Ovary (tissue), 9 donors: ENCODE results near the gene SGCE. TPM values are rescaled to one million over a fixed set of nuclear protein-coding genes. Genes with fewer than 3 reads are reported as not detected.

Source experiments
- DNase-seq, 5 donors: peaks; one replicate each; pipeline ENCODE4 v3.0.0-alpha.2; 2019 to 2020
- H3K27ac ChIP-seq, 2 donors: fragments of 200-600 bp; one replicate each; pipeline versions ENCODE4 v1.5.1 to v1.8.0; 2019 to 2022
- H3K27me3 ChIP-seq: fragments of 200-600 bp; one replicate; pipeline ENCODE4 v1.8.0; 2022
- H3K36me3 ChIP-seq: fragments of 200-600 bp; sonication (generic); one replicate; pipeline ENCODE4 v1.5.1; 2019
- H3K4me1 ChIP-seq: one replicate; pipeline ENCODE4 v1.8.1; 2013; ENCODE audit warnings: mild to moderate bottlenecking, moderate library complexity; ENCODE audit not compliant: insufficient read depth
- H3K4me3 ChIP-seq: fragments of 200-600 bp; sonication (generic); one replicate; pipeline ENCODE4 v1.5.1; 2017
- H3K9me3 ChIP-seq, 2 donors: fragments of 200-600 bp in 1 of 2; sonication (generic) in 1 of 2; one replicate each; pipeline versions ENCODE4 v1.5.1 to v1.8.1; 2013 to 2019; ENCODE audit warnings: mild to moderate bottlenecking in 1 of 2, moderate library complexity in 1 of 2
- CTCF ChIP-seq, 3 donors: fragments of 450-650 bp in 2 of 3; fragments of 200-600 bp in 1 of 3; IDR thresholded peaks; one replicate each; pipeline versions ENCODE4 v1.5.1 to v1.8.0; 2016 to 2022; ENCODE audit warnings: antibody characterized with exemption in 3 of 3, mild to moderate bottlenecking in 1 of 3
- EP300 ChIP-seq: sonication (generic); formaldehyde crosslinking; IDR thresholded peaks from one replicate; pipeline ENCODE4 v1.6.1; 2017; ENCODE audit warnings: antibody characterized with exemption
- POLR2A ChIP-seq: fragments of 450-650 bp; IDR thresholded peaks from one replicate; pipeline ENCODE4 v1.6.1; 2017; ENCODE audit warnings: antibody characterized with exemption, mild to moderate bottlenecking, moderate library complexity
- WGBS, 3 donors: extraction: QIAGEN DNeasy Blood & Tissue Kit in 1 of 3; methylation state at CpG; one replicate each; pipeline versions ENCODE4 v1.1.5 to v1.1.7; 2013 to 2017; 5-methylcytosine and 5-hydroxymethylcytosine counted together
- intact Hi-C, 4 donors: fragments of 100-400 bp; cut with DNase I; formaldehyde crosslinking; loops; one replicate each; pipeline versions ENCODE4 v1.11.0 to v1.15.1; 2022 to 2023
- polyA plus RNA-seq, 2 donors: library from polyadenylated mRNA; stranded (reverse); fragments of 200-250 nt in 1 of 2; fragments of 350-450 nt in 1 of 2; fragmentation: Illumina TruSeq in 1 of 2; extraction: RNeasy Lipid Tissue Mini Kit (QIAGEN cat#74804) in 1 of 2; gene quantifications; one replicate each; pipeline ENCODE4 v1.2.3, GENCODE V29; 2013 to 2014
- total RNA-seq, 7 donors: library from RNA; depleted of rRNA in 2 of 7; stranded (reverse); fragments of >200 nt in 2 of 7; fragmentation: NEBNext Ultra II Directional in 3 of 7; extraction: Animal tissue kit (Norgen Biotek cat#: 25700) in 3 of 7; gene quantifications; one replicate each; pipeline versions ENCODE4 v1.1.0 to v1.2.4, GENCODE V29; 2016 to 2023
- donor health status: DM: no; HTN: no; CAD: no; lungs with moderate emphysema.
- donor health status: DM: no; HTN: no; CAD: no.
- donor health status: Bipolar disorder and iron deficiency.
- donor health status: DM: yes; HTN: yes; CAD: no.
- donor health status: DM: no; HTN: no; CAD: no.
- donor health status: DM: yes; HTN: yes; CAD: no.

The SGCE gene
- total and polyA plus RNA-seq, 9 donors, result 104 to 183 (median 115) TPM

GRCh38 chr7:94630855-94631254 lies 25.1 kb downstream of the SGCE start:
- WGBS, 3 donors, result 29 to 59% (median 37%) methylated on average over 4 of the region's 4 CpGs

GRCh38 chr7:94623820-94624219 lies 32.1 kb downstream of the SGCE start:
- TF ChIP-seq POLR2A, result no peak
- no peak for DNase-seq
- intact Hi-C loops, result no loop called here
- peaks cover 4% of the 10 kb centered on the region for H3K4me1 ChIP-seq
- H3K4me3 ChIP-seq, result no peak overlapping the region
- WGBS, 3 donors, result 49 to 60% (median 52%) methylated on average over 3 of the region's 3 CpGs
- H3K36me3 ChIP-seq, result no peaks in the 10 kb centered on the region
- H3K27me3 ChIP-seq, result no peaks in the 10 kb centered on the region
- H3K27ac ChIP-seq, result no peak overlapping the region
- H3K9me3 ChIP-seq, result no peaks in the 10 kb centered on the region

More at GRCh38 chr7:94630855-94631254, 25.1 kb downstream of the SGCE start:
- no peaks in the 10 kb centered on the region for H3K36me3 ChIP-seq
- TF ChIP-seq POLR2A, result no peak
- no peak for TF ChIP-seq CTCF (IDR thresholded peaks at IDR 0.05)
- no peak for TF ChIP-seq EP300
- peaks cover 1% of the 10 kb centered on the region for H3K4me1 ChIP-seq
- H3K9me3 ChIP-seq, result no peaks in the 10 kb centered on the region
- H3K27me3 ChIP-seq, result no peaks in the 10 kb centered on the region
- no peak overlapping the region for H3K27ac ChIP-seq
- H3K4me3 ChIP-seq, result no peak overlapping the region
- intact Hi-C loops, result no loop called here
- DNase-seq, result peak in 2 of 5 donors; percentile 29 to 51

GRCh38 chr7:94621120-94621519 lies 34.8 kb downstream of the SGCE start:
- 92 to 99% (median 96%) methylated on average over 2 of the region's 2 CpGs for WGBS, 3 donors
- Histone ChIP-seq H3K9me3 (no peaks in the 10 kb centered on the region), H3K27ac (no peak overlapping the region), H3K36me3 (no peaks in the 10 kb centered on the region), H3K27me3 (no peaks in the 10 kb centered on the region), H3K4me3 (no peak overlapping the region), H3K4me1 (peaks cover 4% of the 10 kb centered on the region)
- TF ChIP-seq POLR2A, result no peak
- TF ChIP-seq CTCF (IDR thresholded peaks at IDR 0.05), result no peak
- no peak for TF ChIP-seq EP300
- intact Hi-C loops, result no loop called here
- no peak for DNase-seq

GRCh38 chr7:94620703-94621118 lies 35.2 kb downstream of the SGCE start:
- Histone ChIP-seq H3K27me3 (no peaks in the 10 kb centered on the region), H3K36me3 (no peaks in the 10 kb centered on the region), H3K4me1 (peaks cover 4% of the 10 kb centered on the region), H3K9me3 (no peaks in the 10 kb centered on the region), H3K27ac (no peak overlapping the region), H3K4me3 (no peak overlapping the region)
- peak; percentile 42 to 67 (median 65) for DNase-seq
- intact Hi-C loops, result no loop called here
- TF ChIP-seq POLR2A, result no peak
- TF ChIP-seq CTCF (IDR thresholded peaks at IDR 0.05), result no peak
- TF ChIP-seq EP300, result no peak
- 9 to 13% (median 11%) methylated on average over 2 of the region's 2 CpGs for WGBS, 3 donors

- 92 to 100% (median 95%) methylated on average over 1 of the region's 1 CpG for WGBS, 3 donors
- DNase-seq, result no peak
- TF ChIP-seq POLR2A, result no peak
- TF ChIP-seq EP300, result no peak
- TF ChIP-seq CTCF (IDR thresholded peaks at IDR 0.05), result no peak
- Histone ChIP-seq H3K4me1 (peaks cover 4% of the 10 kb centered on the region), H3K9me3 (no peaks in the 10 kb centered on the region), H3K36me3 (no peaks in the 10 kb centered on the region), H3K27ac (no peak overlapping the region), H3K4me3 (no peak overlapping the region), H3K27me3 (no peaks in the 10 kb centered on the region)
- intact Hi-C loops, result no loop called here
Observed at GRCh38 chr7:94618126-94618525, 37.8 kb downstream of the SGCE start.
